Measurements from ENCODE around the gene MAVS.

DNA sequence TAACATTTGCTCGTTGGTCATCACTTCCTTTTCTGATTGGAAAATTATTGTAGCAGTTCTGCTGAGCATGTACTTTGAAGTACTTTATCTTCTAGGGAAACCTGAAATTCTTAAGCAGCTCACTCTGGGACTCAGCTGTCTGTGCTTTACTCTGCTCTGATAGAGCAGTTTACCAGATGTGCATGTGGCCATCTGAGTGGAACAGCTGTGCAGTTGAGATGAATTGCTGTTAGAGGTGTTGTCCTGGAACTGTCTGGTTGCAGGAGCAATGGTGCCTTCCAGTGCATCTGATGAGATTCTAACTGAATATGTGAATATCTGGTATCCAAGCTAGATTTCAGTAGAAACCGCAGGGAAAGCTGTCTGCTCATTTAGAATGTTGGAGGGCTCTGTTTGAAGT is 69.7 kb downstream of the MAVS start:
- TF ChIP-seq CTCF (IDR thresholded peaks at IDR 0.05) (no peak), POLR2A (IDR thresholded peaks at IDR 0.05) (no peak)
